GM10266 (cell line): ENCODE data around the gene UMOD.
A peak's percentile ranks its signal among the peaks of the same experiment; 100 is the strongest.

ENCODE experiments used
- DNase-seq: peaks from one replicate; pipeline ENCODE4 v3.0.0; 2012; ENCODE audit errors: extremely low spot score
- TF ChIP-seq, protein P1 (sequence below): IDR thresholded peaks from 2 replicates; pipeline ENCODE4 v1.5.1; 2012; ENCODE audit warnings: mild to moderate bottlenecking, low read depth; ENCODE audit not compliant: control insufficient read depth, insufficient read depth; ENCODE audit errors: missing control alignments

Gene UMOD

DNA sequence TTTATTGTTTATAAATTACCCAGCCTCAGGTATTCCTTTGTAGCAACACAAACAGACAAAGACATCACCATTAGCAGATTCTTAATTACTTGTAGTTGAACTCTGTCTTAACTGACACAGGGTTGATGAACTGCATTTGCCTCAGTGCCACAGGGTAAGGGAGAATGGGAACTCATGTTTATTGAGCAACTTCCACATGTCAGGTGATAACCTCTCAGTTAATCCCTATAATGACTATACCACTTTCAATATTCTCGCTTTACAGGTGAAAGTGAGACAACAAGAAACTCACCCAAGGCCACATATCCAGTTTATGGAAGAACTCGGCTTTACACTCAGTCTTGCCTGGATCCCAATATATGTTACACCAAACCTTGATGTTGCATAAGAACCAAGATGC, 43.4 kb upstream of the UMOD start:
- TF ChIP-seq, protein P1, sequence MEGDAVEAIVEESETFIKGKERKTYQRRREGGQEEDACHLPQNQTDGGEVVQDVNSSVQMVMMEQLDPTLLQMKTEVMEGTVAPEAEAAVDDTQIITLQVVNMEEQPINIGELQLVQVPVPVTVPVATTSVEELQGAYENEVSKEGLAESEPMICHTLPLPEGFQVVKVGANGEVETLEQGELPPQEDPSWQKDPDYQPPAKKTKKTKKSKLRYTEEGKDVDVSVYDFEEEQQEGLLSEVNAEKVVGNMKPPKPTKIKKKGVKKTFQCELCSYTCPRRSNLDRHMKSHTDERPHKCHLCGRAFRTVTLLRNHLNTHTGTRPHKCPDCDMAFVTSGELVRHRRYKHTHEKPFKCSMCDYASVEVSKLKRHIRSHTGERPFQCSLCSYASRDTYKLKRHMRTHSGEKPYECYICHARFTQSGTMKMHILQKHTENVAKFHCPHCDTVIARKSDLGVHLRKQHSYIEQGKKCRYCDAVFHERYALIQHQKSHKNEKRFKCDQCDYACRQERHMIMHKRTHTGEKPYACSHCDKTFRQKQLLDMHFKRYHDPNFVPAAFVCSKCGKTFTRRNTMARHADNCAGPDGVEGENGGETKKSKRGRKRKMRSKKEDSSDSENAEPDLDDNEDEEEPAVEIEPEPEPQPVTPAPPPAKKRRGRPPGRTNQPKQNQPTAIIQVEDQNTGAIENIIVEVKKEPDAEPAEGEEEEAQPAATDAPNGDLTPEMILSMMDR: no peak
- no peak for DNase-seq

DNA sequence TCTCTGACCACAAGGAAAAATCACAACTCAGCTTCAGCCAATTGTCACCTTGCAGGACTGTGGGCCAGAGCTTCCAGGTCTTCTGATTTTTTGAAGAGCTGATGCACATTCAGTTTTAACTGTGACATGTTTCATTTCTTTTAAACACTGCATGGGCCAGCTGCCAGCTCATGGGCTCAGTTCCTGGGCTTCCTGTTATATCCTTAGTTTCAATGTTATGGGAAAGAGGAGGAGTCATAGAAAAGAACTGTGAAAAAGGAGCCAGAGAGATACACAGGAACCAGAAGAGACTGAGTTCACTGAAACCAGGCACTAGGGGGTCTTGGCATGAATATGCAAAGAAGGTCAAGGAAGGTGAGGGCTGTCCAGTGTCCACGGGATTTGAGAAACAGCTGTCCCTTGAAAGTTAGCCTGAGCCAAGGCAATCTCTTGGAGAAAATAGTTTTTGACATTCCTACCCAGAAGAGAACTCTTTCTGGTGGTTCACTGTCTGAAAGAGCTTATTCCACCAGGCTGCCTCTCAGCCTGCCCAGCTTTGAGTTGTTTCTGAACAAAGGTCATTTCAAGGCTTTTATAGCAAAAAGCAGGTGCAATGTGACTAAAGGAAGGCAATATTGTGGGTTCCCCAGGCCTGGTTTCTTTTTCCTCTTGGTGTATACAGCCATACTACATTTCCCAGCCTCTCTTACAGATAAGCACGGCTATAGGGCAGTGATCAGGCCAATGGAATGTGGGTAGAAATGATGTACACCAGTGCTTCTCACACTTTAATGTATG, 41.5 kb upstream of the UMOD start:
- DNase-seq: no peak
- TF ChIP-seq, protein P1: no peak

DNA sequence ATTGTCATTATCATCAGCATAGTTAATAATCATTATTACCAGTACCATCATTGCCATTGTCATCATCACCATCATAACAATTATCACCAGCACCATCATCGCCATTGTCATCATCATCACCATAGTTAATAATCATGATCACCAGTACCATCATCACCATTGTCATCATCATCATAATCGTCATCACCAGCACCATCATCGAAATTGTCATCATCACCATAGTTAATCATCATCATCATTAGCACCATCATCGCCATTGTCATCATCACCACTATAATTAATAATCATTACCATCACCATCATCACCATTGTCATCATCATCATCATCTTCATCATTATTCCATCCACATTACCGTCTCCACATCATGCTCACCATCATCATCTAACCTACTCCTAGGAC, 38.5 kb upstream of the UMOD start:
- DNase-seq: no peak
- TF ChIP-seq, protein P1: no peak

DNA sequence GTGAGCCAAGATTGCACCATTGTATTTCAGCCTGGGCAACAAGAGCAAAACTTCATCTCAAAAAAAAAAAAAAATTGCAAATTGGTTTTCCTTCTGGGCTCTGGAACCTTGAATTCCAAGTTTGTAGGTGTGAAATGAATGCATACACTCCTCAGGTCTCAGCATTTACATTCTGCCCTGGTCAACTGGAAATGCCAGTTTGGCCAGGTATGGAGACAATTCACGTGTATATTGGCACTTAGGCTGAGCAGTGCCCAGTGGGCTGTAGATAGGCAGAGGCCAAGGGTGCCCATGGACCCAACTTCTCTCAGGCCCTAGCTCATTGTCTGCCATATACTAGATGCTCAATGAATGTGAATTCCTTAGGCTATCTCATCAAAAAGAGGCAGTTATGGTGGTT, 36.3 kb upstream of the UMOD start:
- TF ChIP-seq, protein P1: no peak
- DNase-seq: no peak

DNA sequence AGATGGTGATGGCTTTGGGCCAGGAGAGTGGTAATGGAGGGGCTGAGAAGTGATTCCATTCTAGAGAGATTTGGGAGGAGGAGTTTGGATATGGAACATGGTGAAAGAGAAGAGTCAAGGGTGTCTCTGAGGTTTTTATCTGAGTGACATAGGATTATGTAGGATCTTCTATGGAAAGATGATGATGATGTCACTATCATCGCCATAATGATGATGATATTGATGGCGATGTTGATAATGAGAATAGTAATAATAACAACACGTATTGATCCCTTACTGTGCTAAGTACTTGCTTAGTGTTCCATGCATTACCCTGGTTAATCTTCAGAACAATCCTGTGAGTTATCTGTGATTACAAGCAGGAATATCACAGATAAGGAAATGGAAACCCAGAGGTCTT, 35.5 kb upstream of the UMOD start:
- TF ChIP-seq, protein P1: no peak
- DNase-seq: no peak

DNA sequence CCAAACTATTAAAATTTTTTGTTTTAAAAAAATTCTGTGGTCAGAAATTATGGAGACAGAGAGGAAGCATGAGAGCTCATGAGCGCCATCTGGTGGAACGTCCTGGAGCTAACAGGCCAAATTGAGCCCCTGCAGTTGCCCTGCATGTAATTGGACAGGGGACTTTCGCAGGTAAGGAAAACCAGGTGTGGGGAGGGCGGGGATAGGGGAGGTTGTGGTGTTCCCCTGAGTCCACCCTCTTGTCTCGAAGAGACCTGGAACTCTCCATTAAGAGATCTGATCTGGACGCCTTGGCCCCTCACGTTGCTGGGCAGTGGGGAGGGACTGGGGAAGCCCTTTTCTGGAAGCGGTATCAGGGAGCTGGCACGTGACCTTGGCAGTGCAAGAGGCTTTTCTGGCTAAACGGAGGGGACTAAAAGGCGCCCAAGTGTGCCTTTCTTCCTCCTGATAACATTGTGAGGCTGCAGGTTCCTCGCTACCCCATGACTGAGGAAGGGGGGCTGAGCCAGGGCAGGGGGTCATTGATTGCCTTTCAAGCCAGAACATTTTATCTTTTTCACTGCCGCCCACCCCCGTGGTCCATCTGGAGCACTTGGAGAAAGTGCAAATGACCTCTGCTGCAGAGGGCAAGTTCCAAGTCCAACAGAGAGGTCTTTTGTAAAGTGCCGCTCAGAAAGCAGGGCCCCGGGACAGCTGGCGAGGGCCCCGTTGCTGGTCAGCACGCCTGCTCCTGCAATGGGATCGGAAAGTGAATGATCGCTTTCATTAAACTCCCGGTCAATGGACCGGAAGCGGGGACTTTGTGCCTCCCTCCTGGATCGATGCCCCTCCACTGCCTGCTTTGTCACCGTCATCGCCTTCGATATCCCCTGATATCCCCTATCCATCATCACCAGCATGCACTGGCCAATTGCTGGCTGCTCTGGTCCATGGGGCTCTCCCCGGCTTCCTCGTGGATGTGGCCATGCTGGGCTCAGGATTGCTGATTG, 33.6 kb upstream of the UMOD start:
- TF ChIP-seq, protein P1: peak; percentile 83
- peak; percentile 46 for DNase-seq
